ENCODE results near the gene AP1G1.
"Not testable (repeated sequence)": the region's sequence is repeated elsewhere in the genome, so short reads cannot be mapped to it uniquely, and the experiment has no call there.

Gene AP1G1

DNA sequence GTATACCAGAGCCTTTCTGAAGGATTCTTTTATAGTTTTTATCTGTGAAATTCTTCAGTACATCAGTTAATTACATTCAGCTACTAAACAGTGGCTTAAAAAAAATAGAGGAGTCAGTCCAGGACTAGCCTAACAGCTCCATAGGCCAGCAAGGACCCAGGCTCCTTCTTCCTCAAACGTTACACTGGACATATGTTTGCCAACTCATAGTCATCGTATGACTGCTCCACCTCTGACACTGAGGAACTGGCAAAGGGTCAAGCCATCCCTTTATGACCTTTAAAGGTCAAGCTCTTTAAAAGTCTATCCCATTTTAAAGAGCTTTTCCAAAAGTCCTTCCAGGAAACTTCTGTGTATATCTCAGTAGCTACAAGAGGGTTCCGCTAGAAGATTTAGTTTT is 120.8 kb downstream of the AP1G1 start:
- TF ChIP-seq CTCF (conservative IDR thresholded peaks at IDR 0.05) = no peak
- peak overlapping the region; percentile 46 for H3K27ac ChIP-seq

DNA sequence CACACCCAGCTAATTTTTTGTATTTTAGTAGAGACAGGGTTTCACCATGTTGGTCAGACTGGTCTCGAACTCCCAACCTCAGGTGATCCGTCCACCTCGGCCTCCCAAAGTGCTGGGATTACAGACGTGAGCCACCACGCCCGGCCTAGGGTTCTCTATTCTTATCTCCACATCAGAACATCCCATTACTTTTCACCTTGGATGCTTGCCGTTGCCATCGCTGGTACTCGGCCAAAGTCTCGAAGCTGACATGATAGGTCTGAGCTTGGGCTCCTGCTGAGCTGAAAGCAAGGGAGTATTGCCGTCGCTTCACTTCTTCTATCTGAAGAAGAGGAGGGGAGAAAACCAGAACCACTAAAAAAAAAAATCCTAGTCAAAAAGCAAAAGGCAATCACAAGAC is 124.4 kb downstream of the AP1G1 start:
- H3K27ac ChIP-seq = not testable (repeated sequence)

DNA sequence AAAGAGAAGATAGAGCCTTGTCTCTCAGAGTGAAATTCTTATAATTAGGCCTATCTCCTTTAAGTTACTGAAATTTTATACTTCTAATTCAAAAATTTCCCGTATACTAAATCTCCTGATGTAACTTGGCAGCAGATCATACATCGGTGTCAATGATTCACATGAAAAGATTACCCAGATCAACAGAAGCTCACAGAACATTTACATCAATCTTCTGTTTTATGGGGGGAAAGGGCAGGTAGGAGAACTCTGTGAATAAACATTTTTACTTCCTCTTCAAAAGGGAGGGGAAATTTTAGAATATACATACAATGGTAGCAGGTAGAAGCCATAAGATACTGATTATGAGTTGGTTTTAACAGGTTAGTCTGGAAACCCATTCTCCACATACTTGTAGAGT is 127.3 kb downstream of the AP1G1 start:
- H3K27ac ChIP-seq = peak overlapping the region; percentile 23; the same call in 1 of the 2 replicates
- TF ChIP-seq CTCF (conservative IDR thresholded peaks at IDR 0.05) = no peak
